HUES64 (cell line): Measurements from ENCODE around the gene SLC26A5. TPM values are rescaled to one million over a fixed set of nuclear protein-coding genes. Genes with fewer than 3 reads are reported as not detected.
"Not testable (repeated sequence)": the region's sequence is repeated elsewhere in the genome, so short reads cannot be mapped to it uniquely, and the experiment has no call there.

Experiments
- H3K27ac ChIP-seq: 2 replicates; pipeline ENCODE4 v1.7.0; 2013; ENCODE audit warnings: low read depth, low read length, inconsistent platforms
- H3K27me3 ChIP-seq: 2 replicates; pipeline ENCODE4 v1.6.1; 2013; ENCODE audit warnings: mild to moderate bottlenecking, low read length; ENCODE audit not compliant: insufficient read depth
- H3K36me3 ChIP-seq: 2 replicates; pipeline ENCODE4 v1.6.1; 2013; ENCODE audit warnings: mild to moderate bottlenecking, low read length; ENCODE audit not compliant: insufficient read depth
- H3K4me1 ChIP-seq: 2 replicates; pipeline ENCODE4 v1.6.1; 2013; ENCODE audit warnings: mild to moderate bottlenecking, low read length, moderate library complexity; ENCODE audit not compliant: insufficient read depth
- H3K4me3 ChIP-seq: 2 replicates; pipeline ENCODE4 v1.5.1; 2013; ENCODE audit warnings: mild to moderate bottlenecking, low read length, moderate library complexity
- H3K9ac ChIP-seq: 2 replicates; pipeline ENCODE4 v1.6.1; 2013; ENCODE audit warnings: mild to moderate bottlenecking, low read depth, low read length
- H3K9me3 ChIP-seq: 2 replicates; pipeline ENCODE4 v1.6.1; 2013; ENCODE audit warnings: low read depth, low read length; ENCODE audit not compliant: insufficient read depth
- WGBS: fragments of 150-250, 120-280 bp; methylation state at CpG from one replicate; pipeline ENCODE4 v1.1.7; 2013; ENCODE audit warnings: missing lambda C conversion rate; 5-methylcytosine and 5-hydroxymethylcytosine counted together
- polyA plus RNA-seq, 2 experiments: library from polyadenylated mRNA; stranded (reverse); fragments of 50-300 nt; gene quantifications; one replicate each; pipeline ENCODE4 v1.2.3, GENCODE V29; 2013

Gene SLC26A5, protein sequence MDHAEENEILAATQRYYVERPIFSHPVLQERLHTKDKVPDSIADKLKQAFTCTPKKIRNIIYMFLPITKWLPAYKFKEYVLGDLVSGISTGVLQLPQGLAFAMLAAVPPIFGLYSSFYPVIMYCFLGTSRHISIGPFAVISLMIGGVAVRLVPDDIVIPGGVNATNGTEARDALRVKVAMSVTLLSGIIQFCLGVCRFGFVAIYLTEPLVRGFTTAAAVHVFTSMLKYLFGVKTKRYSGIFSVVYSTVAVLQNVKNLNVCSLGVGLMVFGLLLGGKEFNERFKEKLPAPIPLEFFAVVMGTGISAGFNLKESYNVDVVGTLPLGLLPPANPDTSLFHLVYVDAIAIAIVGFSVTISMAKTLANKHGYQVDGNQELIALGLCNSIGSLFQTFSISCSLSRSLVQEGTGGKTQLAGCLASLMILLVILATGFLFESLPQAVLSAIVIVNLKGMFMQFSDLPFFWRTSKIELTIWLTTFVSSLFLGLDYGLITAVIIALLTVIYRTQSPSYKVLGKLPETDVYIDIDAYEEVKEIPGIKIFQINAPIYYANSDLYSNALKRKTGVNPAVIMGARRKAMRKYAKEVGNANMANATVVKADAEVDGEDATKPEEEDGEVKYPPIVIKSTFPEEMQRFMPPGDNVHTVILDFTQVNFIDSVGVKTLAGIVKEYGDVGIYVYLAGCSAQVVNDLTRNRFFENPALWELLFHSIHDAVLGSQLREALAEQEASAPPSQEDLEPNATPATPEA
- not detected for polyA plus RNA-seq (2013, experiment 1 of 2)
- polyA plus RNA-seq (2013, experiment 2 of 2), result not detected

DNA sequence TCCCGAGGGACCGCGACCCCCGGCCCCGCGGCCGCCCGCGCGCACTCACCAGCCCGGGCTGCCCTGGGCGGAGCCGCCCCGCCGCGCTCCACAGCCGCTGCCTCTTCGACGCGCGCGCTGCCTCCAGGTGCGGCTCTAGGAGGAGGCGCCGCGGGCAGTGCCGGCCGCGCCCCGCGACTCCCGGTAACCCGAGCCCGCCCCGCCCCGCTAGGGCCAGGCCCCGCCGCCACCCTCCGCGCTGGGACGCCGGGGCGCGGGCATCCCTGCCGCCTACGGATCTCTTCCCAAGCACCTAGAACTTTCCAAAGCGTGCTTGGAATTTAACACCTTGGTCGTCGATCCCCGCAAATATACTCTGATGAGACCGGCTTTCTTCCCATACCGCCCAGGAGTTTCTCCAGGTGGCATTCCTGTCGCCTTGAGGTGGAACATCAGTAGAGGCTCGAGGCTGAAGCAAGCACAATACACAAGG lies at the start of gene SLC26A5:
Gene SLC26A5, minus strand, starts transcription at position 159 of the 472 bp plus-strand sequence. CDS start 24,693 bp downstream, outside the sequence.
- Histone ChIP-seq H3K4me3 (peak within 1 kb of the TSS; percentile 51), H3K27me3 (peaks cover 61% of the 10 kb centered on the region), H3K27ac (no peak within 1 kb of the TSS), H3K9me3 (no peaks in the 10 kb centered on the region), H3K9ac (no peak within 1 kb of the TSS), H3K36me3 (no peaks in the 10 kb centered on the region), H3K4me1 (peaks cover 9% of the 10 kb centered on the region)
- WGBS, result 3% methylated on average over 54 of the region's 54 CpGs

DNA sequence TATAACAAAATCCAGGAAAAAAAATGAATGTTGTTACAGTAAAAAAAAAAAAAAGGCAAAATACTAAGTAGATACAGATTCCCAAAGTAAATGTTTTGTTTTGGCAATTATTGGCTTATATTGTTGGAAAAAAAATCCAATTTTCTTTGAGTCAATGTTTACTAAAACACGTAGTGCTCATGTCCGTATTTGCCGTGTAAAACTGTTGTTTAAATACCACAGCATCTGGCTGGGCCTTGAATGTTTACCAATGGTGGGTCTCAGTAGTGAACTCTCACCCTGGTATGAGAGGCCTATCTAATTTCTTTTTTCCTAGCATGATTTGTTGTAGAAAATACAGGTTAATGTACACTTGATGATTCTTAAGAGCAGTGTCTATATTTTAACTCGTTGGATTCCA lies 41.4 kb upstream of the SLC26A5 start:
- Histone ChIP-seq H3K4me3 (no peak overlapping the region), H3K4me1 (no peaks in the 10 kb centered on the region), H3K36me3 (no peaks in the 10 kb centered on the region), H3K27ac (no peak overlapping the region), H3K27me3 (no peaks in the 10 kb centered on the region), H3K9me3 (no peaks in the 10 kb centered on the region), H3K9ac (no peak overlapping the region)
- WGBS, result 94% methylated on average over 3 of the region's 4 CpGs

DNA sequence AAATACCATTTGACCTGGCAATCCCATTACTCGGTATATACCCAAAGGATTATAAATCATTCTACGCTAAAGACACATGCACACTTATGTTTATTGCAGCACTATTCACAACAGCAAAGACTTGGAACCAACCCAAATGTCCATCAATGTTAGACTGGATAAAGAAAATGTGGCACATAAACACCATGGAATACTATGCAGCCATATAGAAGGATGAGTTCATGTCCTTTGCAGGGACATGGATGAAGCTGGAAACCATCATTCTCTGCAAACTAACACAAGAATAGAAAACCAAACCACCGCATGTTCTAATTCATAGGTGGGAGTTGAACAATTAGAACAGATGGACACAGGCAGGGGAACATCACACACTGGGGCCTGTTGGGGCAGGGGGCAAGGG lies 40.9 kb upstream of the SLC26A5 start:
- not testable (repeated sequence) for H3K27ac ChIP-seq, H3K9me3 ChIP-seq, H3K9ac ChIP-seq, H3K4me1 ChIP-seq, H3K36me3 ChIP-seq, H3K27me3 ChIP-seq, H3K4me3 ChIP-seq
- 92% methylated on average over 3 of the region's 3 CpGs for WGBS

DNA sequence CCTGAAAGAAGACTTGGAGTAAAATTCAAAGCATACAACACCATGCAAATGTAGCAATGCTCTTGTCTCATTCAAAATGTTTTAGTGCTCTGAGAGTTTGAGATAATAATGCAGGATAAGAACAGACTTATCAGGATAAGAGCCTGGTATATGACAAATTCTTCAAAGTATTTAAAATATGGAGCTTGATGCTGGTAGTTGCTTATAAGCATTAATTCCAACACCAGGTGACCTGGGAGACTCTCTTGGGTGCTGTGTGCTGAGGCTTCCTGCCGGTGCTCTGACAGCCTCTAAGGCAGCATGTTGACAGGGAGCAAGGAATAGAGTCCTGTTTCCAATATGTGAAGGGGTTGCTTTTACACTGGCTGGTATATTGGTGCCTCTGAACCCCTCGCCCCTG lies 34.8 kb upstream of the SLC26A5 start:
- H3K27me3 ChIP-seq, result no peaks in the 10 kb centered on the region
- WGBS, result 90% methylated on average over 2 of the region's 2 CpGs
- no peaks in the 10 kb centered on the region for H3K9me3 ChIP-seq
- no peak overlapping the region for H3K9ac ChIP-seq
- no peaks in the 10 kb centered on the region for H3K36me3 ChIP-seq
- H3K4me1 ChIP-seq, result no peaks in the 10 kb centered on the region
- H3K27ac ChIP-seq, result no peak overlapping the region
- no peak overlapping the region for H3K4me3 ChIP-seq

DNA sequence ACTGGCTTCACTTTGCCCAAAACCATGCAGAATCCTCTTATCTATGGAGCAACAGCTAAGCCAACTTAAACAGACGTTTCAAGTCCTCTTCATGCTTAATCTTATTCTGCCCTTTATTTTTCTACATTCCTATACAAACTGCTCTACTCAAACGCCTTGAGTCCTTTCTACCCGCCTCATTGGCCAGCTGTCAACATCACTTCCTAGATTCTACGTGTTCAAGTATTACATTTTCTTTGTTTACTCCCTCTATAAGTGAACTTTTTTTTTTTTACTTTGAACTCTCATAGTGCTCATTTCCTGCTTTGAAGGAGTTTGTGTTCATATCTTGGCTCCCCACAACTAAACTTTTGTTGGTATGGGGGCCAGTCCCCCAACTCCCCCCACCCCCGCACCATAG lies 28.9 kb upstream of the SLC26A5 start:
- Histone ChIP-seq H3K4me1 (no peaks in the 10 kb centered on the region), H3K9ac (no peak overlapping the region), H3K9me3 (no peaks in the 10 kb centered on the region), H3K27me3 (no peaks in the 10 kb centered on the region), H3K4me3 (no peak overlapping the region), H3K36me3 (no peaks in the 10 kb centered on the region), H3K27ac (no peak overlapping the region)
- 71% methylated on average over 4 of the region's 5 CpGs for WGBS

DNA sequence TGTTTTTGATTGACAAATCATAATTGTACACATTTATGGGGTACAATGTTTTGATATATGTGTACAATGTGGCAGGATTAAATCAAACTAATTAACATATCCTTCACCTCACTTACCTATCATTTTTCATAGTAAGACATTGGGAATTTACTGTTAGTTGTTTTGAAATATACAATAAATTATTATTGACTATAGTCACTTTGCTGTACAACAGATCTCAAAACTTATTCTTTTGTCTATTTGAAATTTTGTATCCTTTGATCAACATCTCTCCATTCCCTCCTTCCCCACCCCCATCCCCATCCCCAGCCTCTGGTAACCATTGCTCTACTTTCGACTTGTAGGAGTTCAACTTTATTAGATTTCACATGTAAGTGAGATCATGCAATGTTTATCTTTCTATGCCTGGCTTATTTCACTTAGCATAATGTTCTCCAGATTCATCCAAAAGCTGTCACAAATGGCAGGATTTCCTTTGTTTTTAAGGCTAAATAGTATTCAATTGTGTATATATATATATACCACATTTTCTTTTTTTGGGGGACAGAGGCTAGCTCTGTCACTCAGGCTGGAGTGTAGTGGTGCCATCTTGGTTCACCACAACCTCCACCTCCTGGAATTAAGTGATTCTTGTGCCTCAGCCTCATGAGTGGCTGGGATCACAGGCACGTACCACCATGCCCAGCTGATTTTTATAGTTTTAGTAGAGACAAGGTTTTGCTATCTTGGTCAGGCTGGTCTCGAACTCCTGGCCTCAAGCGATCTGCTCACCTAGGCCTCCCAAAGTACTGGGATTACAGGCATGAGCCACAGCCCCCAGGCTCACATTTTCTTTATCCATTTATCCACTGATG lies 23.3 kb upstream of the SLC26A5 start:
- H3K27me3 ChIP-seq, result no peaks in the 10 kb centered on the region

DNA sequence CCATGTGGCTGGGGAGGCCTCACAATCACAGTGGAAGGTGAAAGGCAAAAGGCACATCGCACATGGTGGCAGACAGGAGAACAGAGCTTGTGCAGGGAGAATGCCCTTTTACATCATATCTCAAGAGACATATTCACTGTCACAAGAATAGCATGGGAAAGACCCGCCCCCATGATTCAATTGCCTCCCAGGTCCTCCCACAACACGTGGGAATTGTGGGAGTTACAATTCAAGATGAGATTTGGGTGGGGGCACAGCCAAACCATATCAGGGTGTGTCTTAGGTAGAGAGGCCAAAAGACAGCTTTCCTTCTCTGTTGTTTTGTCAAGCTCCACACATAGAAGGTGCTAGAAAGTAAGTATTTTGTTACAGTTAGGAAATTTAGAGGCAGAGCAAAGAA lies 20.8 kb upstream of the SLC26A5 start:
- WGBS, result 56% methylated on average over 3 of the region's 3 CpGs
- no peak overlapping the region for H3K27ac ChIP-seq
- H3K4me1 ChIP-seq, result no peaks in the 10 kb centered on the region
- no peaks in the 10 kb centered on the region for H3K27me3 ChIP-seq
- no peaks in the 10 kb centered on the region for H3K36me3 ChIP-seq
- no peaks in the 10 kb centered on the region for H3K9me3 ChIP-seq
- H3K4me3 ChIP-seq, result no peak overlapping the region
- no peak overlapping the region for H3K9ac ChIP-seq

More for the DNA sequence above, 23.3 kb upstream of the SLC26A5 start:
- H3K9ac ChIP-seq, result no peak overlapping the region
- WGBS, result 89% methylated on average over 3 of the region's 4 CpGs
- no peak overlapping the region for H3K4me3 ChIP-seq
- H3K36me3 ChIP-seq, result no peaks in the 10 kb centered on the region
- no peaks in the 10 kb centered on the region for H3K4me1 ChIP-seq
- no peaks in the 10 kb centered on the region for H3K9me3 ChIP-seq
- H3K27ac ChIP-seq, result no peak overlapping the region

DNA sequence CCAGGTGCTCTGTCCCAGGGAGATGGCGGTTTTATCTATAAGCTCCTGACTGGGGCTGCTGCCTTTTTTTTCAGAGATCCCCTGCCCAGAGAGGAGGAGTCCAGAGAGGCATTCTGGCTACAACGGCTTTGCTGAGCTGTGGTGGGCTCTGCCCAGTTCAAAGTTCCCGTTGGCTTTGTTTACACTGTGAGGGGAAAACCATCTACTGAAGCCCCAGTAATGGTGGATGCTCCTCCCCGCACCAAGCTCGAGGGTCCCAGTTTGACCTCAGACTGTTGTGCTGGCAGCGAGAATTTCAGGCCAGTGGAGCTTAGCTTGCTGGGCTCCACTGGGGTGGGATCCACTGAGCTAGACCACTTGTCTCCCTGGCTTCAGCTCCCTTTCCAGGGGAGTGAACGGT lies 16.4 kb upstream of the SLC26A5 start:
- no peaks in the 10 kb centered on the region for H3K4me1 ChIP-seq
- no peak overlapping the region for H3K27ac ChIP-seq
- H3K9ac ChIP-seq, result no peak overlapping the region
- WGBS, result 89% methylated on average over 7 of the region's 7 CpGs
- H3K27me3 ChIP-seq, result no peaks in the 10 kb centered on the region
- H3K36me3 ChIP-seq, result no peaks in the 10 kb centered on the region
- no peak overlapping the region for H3K4me3 ChIP-seq
- no peaks in the 10 kb centered on the region for H3K9me3 ChIP-seq

DNA sequence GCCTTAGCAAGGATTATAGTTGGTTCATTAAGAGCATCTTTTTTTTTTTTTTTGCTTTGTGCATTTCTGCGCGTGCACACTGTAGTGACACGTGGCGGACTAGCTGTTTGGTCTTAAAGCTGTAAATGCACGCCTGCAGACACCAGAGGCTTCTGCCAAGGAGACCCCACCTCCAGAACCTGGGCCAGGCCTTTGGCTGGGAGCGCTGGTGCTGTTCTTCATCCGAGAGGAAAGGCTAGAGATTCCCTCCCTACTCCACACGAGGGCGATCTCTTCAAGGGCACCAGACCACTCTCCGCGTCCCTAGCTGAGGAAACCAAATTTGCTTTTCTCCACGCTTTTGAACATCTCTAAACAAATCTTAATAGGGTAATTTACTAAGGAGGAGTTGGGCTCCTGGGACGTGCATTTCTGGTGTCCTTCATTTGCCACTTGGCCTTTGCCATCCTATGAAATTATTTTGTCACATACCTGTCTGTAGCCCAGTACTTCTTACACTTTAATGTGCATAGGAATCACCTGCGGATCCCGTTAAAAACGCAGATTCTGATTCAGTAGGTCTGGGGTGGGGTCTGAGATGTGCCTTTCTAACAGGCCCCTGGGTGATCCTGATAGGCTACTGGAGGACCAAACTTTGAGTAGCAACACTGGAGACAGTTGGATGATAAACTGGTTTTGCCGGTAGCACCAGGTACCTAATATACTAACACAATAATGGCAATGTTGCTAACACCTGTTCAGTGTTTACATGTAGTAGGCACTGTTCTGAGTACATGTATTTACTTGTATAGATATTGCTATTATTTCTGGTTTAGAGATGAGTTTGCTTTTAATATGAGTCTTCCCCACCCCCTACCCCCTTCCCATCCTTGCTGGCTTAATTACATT lies 1.3 kb upstream of the SLC26A5 start:
- 18% methylated on average over 16 of the region's 17 CpGs for WGBS
- Histone ChIP-seq H3K4me3 (no peak overlapping the region), H3K27me3 (peaks cover 59% of the 10 kb centered on the region), H3K9ac (no peak overlapping the region), H3K27ac (no peak overlapping the region), H3K36me3 (no peaks in the 10 kb centered on the region), H3K9me3 (no peaks in the 10 kb centered on the region), H3K4me1 (peaks cover 9% of the 10 kb centered on the region)
